Activated CD8-positive, alpha-beta memory T cell treated with anti-CD3 and anti-CD28 coated beads for 24 hours (primary cell): Measurements from ENCODE around the gene BABAM1.

Experiments
- DNase-seq: peaks from one replicate; pipeline ENCODE4 v3.0.0-alpha.2; 2020

BABAM1 gene

DNA sequence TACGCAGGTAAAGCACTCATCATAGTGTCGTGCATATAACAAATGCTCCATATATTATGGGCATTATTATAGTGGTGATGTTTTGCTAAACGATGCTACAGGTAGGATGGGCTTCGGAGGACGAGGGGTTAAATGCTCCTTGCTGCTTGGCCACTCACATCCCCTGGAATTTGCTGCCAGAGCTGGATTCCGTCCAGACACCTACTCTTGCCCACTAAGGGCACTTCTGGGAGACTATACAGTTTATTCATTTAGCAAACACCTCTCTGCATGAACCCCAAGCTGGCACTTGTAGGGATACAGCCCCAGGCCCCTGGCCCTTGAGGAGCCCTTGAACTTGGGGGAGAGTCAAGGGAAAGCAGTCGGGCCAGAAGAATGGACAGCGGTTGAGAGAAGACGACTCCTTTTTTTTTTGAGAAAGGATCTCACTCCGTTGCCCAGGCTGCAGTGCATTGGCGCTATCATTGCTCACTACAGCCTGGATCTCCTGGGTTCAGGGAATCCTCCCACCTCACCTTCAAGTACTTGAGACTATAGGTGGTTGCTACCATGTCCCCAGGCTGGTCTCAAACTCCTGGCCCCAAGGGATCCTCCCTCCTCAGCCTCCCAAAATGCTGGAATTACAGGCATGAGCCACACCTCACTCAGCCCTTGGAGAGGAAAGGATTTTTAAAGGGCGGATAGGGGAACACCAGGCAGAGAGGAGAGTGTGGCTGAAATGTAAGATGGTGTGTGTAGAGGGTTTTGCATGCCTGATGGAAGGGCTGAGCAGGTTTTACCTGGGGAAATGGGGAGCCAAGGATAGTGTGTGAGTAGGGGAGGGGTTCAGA lies 37.4 kb downstream of the BABAM1 start:
- DNase-seq = no peak

DNA sequence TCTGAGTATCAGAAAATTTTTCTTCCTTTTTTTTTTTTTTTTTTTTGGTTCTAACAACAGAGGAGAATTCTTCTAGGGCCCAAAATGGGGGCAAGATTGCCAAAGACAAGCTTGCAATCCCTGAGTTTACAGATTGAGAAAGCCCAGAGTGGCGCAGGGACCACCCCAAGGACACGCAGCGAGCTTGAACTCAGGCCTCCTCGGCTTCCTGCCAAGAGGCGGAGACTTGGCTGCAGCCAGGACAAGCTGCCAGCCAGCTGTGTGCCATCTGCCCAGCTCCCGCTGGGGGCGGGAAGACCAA lies 37.9 kb downstream of the BABAM1 start:
- DNase-seq = no peak

DNA sequence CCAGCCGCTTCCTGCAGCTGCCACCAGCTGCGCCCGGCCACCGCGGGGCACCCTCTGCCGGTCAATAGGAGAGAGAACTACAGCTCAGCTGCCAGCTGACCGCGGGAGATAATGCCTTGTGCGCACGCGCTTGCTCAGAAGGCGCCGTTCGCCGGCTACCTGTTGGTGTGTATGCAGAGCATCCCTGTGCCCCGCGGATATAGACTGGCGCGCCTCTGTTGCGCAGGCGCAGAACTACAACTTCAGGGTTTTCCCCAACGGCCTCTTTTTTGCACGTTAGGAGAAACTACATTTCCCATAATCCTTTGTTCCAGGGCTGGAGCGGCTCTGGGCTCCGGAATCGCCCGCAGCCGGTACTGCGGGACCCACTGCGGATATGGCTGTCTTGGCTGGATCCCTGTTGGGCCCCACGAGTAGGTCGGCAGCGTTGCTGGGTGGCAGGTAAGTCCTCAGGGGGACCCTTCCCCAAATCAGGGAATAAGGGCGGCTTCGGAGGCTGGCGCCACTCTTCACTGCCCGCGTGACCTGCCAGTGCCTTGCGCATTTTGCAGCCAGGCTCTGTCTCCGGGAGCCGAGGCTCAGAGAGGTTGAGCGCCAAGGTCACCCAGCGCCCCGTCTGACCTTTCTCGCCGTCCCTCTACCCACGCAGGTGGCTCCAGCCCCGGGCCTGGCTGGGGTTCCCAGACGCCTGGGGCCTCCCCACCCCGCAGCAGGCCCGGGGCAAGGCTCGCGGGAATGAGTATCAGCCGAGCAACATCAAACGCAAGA lies 38.5 kb downstream of the BABAM1 start, which contains the start of gene MRPL34:
MRPL34 (plus strand) TSS at position 356 of the 768 bp plus-strand sequence; CDS start at position 377, 21 bp downstream.
- DNase-seq = peak; percentile 95

DNA sequence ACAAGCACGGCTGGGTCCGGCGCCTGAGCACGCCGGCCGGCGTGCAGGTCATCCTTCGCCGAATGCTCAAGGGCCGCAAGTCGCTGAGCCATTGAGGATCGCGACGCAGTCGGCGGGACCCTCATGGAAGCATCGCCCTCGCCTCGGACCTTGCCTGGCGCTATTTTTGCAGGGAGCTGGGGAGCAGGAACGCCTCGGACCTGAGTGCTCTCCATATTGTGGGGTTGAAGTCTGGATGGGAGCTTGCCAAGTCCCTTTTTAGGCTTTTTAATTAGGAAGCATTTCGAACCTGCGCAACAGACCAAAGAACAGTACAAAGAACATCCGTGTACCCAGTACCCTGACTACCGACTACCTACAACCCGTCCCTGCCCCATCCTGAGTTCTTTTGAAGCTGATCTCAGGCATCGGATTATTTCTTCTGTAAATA lies 39.1 kb downstream of the BABAM1 start:
- DNase-seq = no peak

DNA sequence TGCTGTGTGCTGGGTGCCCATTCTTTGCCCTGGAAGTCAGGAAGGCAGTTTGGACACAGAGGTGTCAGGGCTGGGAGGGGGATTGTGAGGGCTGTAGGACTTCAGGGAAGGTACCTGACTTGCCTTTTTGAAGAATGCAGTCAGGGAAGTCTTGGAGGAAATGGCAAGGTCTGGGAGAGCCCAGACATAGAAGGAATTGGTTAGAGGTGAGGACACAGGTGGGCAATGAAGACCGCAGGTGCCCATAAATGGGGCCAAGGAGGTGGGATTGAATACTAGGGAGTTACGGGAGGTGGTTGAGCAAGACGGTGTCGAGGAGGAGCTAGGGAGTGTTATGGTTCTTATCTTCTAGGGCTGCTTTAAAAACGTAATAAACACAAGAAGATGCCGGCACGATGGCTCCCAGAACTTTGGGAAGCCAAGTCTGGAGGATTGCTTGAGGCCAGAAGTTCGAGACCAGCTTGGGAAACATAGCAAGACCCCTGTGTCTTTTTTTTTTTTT lies 40.7 kb downstream of the BABAM1 start:
- DNase-seq = no peak

DNA sequence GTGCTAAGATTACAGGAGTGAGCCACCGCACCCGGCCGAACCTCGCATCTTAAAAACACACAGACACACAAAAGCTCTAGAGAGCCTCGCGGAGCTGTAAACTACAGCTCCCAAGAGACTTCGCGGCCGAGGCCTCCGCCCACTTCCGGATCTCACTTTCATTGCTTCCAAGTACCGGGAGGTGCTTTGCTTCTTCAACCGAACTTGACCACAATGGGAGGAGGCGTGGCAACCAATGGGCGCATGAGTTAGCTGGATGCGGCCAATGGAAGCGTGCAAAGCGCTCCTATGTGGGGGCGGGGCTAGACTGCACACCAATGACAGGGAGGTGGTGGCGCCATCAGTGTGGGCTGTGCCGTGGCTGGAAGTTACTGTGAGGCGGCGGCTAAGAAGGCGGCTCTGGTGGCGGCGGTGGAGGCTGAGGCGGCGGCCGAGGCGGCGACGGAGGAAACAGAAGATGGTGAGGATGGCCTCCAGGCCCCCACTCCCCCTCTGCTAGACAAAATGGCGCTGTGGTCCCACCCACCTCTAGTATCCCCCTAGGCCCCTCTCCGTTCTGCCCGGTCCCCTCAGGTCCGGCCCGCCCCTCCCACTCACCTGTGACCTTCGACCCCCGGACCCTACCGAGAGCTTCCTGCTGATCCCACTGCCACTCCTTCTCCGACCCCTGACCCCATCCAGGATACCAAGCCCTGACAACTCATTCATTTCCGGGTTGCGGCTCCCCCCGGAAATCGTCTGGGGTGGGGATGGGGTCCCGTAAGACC lies 42.1 kb downstream of the BABAM1 start, which contains the start of gene DDA1:
DDA1 (plus strand) TSS at position 366 of the 767 bp plus-strand sequence; CDS start at position 458, 92 bp downstream.
- peak; percentile 97 for DNase-seq

DNA sequence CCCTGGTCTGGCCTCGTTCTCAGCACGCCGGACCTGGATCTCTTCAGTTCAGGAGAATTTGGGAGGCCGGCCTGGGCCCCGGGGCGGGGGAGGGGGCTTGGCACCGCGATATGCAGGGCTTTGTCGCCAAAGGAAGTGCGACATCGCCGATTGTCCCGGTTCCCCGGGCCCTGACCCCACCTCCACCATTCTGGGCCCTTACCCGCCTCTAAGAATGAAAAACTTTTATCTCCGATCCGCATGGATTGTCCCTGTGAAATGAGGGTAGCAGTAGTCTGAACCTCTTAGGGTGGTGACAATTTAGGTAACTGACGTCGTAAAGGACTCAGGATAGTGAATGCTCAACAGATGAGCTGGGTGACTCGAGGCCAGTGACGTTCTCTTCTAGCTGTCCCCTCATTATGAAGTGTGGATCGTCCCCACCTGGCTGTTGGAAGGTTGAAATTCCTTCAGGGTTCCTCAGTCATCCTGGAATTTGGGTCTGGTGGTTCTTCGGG lies 42.8 kb downstream of the BABAM1 start:
- DNase-seq = no peak

DNA sequence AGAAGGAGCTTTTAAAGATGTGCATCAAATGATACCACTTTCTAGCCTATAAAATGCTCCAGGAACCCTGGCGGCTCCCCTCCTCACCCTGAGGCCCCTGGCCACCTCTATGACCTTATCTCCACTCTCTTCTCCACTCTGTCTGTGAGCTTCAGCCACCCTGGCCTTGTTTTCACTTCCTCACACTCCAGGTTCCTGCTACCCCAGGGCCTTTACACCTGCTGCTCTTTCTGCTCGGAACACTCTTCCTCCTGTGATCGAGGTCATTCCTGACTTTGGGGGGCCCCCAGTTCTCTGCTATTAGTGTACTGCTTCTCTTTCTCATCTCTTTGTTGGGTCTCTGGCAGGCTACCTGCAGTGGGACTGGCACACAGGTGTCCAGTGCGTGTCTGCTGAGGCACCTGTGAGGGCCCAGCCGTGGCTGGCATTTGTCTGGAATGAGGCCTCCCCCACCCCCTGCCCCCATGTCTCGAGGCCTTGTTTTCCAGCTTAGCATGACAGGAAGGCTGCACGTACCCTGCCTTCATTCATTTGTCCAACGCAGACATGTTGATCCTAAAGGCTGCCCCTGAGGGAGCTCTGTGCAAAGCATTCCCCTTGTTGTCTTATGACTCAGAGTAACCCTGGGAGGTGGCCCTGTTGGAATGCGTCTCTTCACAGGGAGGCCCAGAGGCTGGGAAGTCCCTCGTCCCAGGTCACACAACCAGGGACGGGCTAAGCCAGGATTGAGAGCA lies 44.4 kb downstream of the BABAM1 start:
- DNase-seq = no peak

DNA sequence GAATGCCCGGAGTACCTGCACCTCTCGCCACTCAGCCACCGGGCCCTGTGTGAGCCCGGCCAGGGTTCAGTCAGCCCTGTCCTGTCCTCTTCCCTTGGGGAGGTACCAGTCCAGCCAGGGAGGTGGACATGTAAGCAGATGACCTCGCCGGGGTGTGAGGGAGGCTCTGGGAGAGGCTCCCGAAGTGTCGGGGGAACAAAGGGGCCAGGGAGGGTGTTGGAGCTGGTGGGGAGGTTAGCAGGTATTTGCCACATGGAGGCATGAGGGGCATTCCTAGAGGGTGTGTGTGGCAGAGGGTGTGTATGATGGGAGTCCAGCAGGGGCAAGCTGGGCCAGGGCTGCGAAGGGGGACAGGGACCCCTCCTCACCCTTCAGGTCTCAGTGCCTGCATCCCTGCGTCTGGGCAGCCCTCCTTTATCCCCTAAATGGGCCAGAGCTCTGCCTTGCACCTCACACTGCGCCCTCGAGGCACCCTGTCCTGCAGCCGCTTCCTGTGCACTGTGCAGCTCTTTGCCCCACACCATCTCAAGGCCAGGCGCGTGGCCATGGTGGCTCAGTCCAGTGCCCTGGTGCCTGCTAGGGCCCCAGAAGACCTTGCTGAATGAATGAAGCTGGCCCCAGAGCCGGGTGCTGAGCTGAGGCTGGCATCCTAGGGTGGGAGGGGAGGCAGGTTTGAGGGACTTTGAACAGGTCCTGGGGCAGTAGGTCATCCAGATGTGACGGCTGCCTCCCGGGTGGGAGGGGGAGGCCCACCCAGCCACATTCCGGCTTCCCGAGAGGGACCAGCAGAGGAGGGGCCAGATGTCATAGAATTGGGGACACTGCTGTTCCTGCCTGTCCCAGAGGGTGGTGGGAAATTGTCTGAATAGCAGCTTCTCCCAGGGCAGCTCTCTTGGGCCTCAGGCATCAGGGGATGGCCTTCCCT lies 45.2 kb downstream of the BABAM1 start:
- DNase-seq = no peak

DNA sequence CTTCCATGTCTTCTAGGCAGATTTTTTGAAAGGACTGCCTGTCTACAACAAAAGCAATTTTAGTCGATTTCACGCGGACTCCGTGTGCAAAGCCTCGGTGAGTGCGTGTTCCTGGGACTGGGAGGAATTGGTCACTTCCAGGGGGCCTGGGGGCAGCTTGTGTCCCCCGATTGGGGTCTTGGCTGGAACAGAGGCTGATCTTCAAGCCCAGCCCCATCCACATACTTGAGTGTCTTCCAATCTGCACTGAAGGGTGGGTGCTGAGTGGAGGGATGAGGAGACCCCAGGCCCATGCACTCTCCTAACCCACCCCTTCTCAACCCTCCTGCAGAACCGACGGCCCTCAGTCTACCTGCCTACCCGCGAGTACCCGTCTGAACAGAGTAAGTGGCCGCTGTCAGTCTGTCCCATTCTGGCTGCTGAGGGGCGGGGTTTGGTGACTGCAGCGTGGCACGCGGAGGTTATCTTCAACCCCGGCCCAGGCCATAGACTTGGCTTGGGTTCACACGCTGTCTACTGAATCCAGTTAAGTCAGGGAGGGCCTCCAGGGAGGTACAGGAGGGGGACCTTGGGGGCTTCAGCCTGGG lies 46.9 kb downstream of the BABAM1 start:
- no peak for DNase-seq

DNA sequence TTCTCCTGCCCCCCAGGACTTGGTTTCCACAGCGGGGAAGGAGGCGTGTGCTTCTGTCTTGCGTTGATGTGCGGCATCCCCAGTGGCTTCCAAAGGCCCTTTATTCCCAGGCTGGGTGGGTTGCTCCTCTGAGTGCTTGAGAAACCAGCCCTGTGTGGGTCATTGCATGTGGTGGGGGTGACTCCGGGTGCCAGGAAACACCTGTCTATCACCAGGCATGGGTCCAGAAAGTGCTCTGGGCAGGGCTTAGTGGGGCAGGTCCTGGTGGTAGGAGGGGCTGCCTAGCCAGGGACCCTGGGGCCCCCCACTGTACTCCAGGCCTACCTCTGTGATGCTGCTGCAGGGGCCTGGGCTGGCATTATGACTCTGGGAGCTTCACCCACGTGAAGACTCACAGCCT lies 51.7 kb downstream of the BABAM1 start:
- no peak for DNase-seq

DNA sequence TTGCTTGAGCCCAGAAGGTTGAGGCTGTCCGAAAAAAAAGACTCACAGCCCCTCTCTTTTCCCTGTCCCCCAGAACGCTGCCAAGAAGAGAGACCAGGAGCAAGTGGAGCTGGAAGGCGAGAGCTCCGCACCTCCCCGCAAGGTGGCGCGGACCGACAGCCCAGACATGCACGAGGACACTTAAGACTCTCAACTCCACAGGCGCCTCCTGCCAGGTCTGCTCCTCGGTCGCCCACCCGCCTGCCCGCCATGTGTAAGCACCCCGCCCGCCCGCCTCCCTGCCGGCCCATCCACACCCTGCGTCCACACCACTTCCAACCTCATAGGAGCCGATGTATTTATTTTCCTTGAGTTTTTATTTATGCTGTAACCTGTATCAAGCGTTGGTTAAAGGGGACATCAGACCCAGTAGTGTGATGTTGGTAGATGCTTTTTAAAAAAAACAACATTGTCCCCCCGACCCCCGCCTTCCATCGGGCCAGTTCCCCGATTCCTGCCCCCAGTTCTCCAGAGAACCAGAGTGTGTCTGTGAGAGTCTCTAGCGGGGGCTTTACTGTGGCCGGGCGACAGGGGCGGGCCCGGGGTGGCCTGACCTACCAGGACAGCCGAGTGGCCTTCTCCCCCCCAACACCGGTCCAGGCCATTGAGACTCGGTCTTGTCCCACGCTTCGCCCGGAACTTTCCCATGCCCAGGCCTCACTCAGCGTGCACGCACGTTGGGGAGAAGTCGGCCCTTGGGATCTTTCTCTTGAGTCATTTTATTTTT lies 52.4 kb downstream of the BABAM1 start:
- DNase-seq = no peak

DNA sequence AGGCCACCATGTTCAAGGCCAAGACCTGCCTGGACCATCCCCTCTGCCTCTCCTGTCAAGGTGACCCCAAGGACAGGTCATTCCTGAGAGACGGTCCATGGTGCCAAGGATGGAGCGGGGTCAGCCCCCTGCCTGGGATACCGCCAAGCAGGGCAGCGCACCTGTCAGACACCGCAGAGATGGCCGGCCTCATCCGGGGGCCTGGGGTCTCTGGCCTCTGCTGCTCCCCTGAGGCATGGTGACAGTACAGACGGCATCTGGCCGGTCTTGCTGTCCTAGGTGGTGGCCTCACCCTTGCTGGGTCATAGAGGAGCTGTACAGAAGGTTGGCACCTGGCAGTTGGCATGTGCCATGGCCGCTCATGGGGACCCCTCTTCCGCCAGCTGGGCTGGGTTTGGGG lies 53.2 kb downstream of the BABAM1 start:
- DNase-seq = no peak

DNA sequence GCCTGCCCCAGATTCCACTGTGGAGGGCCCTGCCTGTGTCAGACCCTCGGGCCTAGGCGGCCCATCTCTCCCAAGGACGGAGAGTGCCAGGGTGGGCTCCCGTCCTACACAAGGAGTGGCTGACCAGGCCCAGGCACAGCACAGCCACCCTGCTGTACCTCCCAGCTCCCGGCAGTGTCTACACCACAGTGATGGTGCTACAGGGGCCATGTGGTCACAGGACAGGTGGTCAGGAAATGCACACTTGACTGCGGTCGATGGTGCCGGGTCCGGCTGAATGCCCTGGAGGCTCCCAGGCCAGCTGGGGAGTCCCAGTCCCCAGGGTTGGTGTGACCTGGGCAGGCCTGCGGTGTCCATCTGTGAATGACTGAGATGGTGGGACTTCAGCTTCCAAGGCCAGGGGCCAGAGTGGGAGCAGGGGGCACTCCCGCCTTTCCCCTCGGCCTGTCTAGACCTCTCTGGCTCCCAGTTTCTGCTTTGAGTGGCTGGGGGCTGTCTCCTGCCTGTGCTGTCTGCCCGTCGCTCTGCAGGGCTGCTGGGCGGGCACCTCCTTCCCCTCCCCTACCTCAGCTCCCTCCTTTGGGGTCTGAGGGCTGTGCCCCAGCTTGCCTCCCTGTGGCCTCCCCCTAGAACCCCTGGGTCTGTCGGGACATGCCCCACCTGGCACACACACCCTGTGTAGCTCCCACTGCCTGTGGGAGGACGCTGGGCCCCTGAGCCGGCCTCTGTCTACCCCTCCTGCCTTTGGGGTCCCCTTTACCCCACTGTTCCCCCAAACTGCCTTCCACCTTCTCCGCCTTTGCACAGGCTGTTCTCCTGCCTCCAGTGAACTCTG lies 54.6 kb downstream of the BABAM1 start:
- no peak for DNase-seq

DNA sequence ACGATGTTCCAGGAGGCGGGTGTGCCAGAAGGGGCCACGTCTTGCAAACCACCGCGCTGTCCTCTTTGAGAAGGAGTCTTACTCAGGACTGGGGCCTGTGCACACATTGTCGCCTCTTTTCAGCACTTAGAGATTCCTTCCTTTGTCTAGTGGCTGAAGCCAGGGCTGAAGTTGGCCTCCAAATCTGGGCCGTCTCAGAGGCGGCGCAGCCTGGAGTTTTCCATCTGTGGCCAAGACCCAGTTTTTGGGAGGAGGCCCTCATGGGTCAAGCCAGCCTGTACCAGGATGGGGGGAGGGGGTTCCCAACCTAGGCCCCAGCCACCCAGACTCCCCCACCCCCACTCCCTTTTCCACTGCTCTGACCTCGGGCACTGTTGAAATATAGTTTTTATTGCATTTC lies 55.6 kb downstream of the BABAM1 start:
- DNase-seq = no peak

DNA sequence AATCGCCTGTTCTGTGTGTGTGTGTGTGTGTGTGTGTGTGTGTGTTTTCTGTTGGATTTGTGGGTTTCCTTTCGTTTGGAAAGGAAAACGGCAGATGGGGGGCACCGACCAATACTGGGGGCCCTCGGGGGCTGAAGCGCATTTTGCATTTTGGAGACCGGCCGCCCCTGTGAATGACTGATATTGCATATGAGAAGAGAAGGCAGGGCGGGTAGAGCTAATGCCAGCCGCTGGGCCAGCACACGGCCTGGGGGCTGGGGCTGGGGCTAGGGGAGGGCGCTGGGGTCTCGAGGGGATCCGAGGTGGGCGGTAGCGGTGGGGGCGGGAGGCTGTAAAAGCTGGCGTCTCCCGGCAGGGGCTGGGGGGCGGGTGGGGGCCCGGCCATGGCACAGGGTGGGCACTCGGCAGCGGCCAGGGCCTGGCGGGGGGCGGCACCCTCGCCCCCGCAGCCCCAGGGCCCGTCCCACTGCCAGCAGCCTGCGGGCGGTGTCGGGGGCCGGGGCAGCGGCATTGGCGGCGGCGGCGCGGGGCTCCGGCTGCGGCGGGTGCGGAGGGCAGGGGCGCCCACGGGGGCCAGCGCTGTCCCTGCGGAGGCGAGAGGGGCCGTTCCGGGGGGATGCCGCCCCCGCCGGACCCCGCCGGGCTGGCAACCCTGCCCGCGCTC lies 56.2 kb downstream of the BABAM1 start:
- DNase-seq = no peak

DNA sequence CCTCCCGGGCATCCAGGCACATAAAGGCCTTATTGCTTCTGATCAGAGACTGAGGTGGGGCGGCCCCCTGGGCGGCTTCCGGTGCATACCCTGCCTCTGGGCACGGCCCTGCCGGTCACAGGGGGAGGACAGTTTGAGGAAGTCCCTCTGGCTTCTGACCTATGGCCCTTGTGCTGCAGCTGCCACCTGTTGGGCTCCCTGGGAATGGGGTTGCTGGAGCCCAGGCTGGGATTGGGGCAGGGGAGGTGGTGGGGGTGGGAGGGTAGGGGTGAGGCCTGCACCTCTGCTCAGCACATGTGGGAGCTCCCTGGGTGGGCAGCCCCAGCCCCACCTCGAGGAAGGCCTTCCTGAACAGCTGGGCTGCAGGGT lies 56.7 kb downstream of the BABAM1 start:
- no peak for DNase-seq

DNA sequence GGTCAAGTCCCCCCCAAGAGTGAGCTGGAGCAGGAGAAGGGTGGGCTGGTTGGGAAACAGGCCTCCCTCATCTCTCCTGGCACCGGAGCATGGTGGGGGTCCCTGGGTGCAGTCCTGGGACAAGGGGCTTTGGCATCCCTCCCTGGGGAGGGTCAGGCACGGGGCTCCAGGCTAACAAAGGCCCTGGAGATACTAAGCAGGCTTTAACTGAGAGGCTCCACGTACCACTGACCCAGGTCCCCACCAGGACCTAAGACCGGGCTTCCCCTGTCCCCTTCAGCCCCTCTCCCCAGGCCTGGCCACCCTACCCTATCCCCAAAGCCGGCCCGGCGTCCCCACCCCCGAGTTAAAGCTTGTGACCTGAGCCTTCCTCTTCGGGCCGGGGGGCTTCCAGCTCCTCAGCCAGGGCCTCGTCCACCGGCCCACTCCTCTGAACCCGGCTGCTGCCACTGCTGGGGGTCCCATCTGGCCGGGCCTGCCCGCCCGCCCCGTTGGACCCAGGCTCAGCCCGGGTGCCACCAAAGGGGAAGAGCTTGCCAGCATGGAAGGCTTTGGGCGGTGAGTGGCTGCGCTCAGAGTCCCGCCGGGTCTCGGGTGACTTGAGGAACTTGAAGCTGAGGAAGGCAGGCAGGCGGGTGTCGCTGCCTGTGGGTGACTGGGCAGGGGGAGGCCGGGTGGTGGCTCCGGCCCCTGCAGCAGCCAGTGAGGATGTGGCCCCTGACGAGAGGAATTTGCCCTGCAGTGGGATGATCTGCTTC lies 57.3 kb downstream of the BABAM1 start:
- no peak for DNase-seq
